Measurements from ENCODE around the gene ORAI3. TPM values are rescaled to one million over a fixed set of nuclear protein-coding genes. Genes with fewer than 3 reads are reported as not detected.

The ORAI3 gene
- total RNA-seq, 1 donor from 2014 or later = 26.2 TPM

DNA sequence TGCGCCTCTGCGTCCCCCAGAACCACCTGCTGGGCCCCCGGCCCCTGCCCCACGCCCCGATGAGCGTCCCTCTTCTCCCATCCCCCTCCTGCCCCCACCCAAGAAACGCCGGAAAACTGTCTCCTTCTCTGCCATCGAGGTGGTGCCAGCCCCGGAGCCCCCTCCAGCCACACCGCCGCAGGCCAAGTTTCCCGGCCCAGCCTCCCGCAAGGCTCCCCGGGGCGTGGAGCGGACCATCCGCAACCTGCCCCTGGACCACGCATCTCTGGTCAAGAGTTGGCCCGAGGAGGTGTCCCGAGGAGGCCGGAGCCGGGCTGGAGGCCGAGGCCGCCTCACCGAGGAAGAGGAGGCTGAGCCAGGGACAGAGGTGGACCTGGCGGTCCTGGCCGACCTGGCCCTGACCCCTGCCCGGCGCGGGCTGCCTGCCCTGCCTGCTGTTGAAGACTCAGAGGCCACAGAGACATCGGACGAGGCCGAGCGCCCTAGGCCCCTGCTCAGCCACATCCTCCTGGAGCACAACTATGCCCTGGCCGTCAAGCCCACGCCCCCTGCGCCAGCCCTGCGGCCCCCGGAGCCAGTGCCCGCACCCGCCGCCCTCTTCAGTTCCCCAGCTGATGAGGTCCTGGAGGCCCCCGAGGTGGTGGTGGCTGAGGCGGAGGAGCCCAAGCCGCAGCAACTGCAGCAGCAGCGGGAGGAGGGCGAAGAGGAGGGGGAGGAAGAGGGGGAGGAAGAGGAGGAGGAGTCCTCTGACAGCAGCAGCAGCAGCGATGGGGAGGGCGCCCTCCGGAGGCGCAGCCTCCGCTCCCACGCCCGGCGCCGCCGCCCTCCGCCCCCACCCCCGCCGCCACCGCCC is 30.5 kb downstream of the ORAI3 start:
- H3K4me3 Mint-ChIP-seq = no peak overlapping the region
- H3K27ac Mint-ChIP-seq = no peak overlapping the region
- no peak for DNase-seq (ENCODE audit: low spot score in 2 of 2, unreplicated experiment in 2 of 2)
- no peaks in the 10 kb centered on the region for H3K27me3 Mint-ChIP-seq (ENCODE audit: low read depth)
- TF ChIP-seq CTCF (IDR thresholded peaks at IDR 0.05; ENCODE audit: unreplicated experiment) = no peak
- no peaks in the 10 kb centered on the region for H3K9me3 Mint-ChIP-seq
- no peaks in the 10 kb centered on the region for H3K4me1 Mint-ChIP-seq
- peaks cover 33% of the 10 kb centered on the region for H3K36me3 Mint-ChIP-seq

- TF ChIP-seq CTCF (IDR thresholded peaks at IDR 0.05; ENCODE audit: unreplicated experiment) = no peak
- DNase-seq (ENCODE audit: low spot score in 2 of 2, unreplicated experiment in 2 of 2) = no peak
- peaks cover 32% of the 10 kb centered on the region for H3K36me3 Mint-ChIP-seq
- H3K27me3 Mint-ChIP-seq (ENCODE audit: low read depth) = no peaks in the 10 kb centered on the region
- no peak overlapping the region for H3K27ac Mint-ChIP-seq
- H3K4me3 Mint-ChIP-seq = no peak overlapping the region
- H3K9me3 Mint-ChIP-seq = no peaks in the 10 kb centered on the region
- no peaks in the 10 kb centered on the region for H3K4me1 Mint-ChIP-seq
Measured at GRCh38 chr16:30980023-30980371, 31.1 kb downstream of the ORAI3 start.

GRCh38 chr16:30980434-30980833 is 31.6 kb downstream of the ORAI3 start:
- H3K4me3 Mint-ChIP-seq = no peak overlapping the region

DNA sequence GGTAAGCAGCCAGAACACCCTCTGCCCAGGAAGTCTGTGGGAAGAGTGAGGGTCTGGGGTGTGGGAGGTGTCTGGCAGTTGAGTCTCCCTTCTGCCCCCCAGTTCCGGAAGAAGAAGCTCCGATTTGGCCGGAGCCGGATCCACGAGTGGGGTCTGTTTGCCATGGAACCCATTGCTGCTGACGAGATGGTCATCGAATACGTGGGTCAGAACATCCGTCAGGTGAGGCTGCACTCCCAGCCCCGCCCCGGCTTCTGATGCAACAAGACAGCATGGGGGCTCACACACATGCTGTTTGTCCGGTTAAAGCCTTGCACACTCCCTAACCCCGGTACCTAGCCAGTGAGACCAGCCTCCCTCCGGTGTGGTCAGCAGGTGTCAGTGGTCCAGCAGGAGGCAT is 32.1 kb downstream of the ORAI3 start:
- H3K27me3 Mint-ChIP-seq (ENCODE audit: low read depth) = no peaks in the 10 kb centered on the region
- DNase-seq (ENCODE audit: low spot score in 2 of 2, unreplicated experiment in 2 of 2) = no peak
- H3K36me3 Mint-ChIP-seq = peaks cover 28% of the 10 kb centered on the region
- no peak for TF ChIP-seq CTCF (IDR thresholded peaks at IDR 0.05; ENCODE audit: unreplicated experiment)
- H3K4me1 Mint-ChIP-seq = peaks cover 5% of the 10 kb centered on the region
- no peaks in the 10 kb centered on the region for H3K9me3 Mint-ChIP-seq
- H3K4me3 Mint-ChIP-seq = no peak overlapping the region
- H3K27ac Mint-ChIP-seq = no peak overlapping the region

More at GRCh38 chr16:30980434-30980833, 31.6 kb downstream of the ORAI3 start:
- DNase-seq (ENCODE audit: low spot score in 2 of 2, unreplicated experiment in 2 of 2) = no peak
- Mint-ChIP-seq H3K27me3 (ENCODE audit: low read depth) (no peaks in the 10 kb centered on the region), H3K9me3 (no peaks in the 10 kb centered on the region), H3K27ac (no peak overlapping the region), H3K4me1 (peaks cover 4% of the 10 kb centered on the region), H3K36me3 (peaks cover 32% of the 10 kb centered on the region)
- TF ChIP-seq CTCF (IDR thresholded peaks at IDR 0.05; ENCODE audit: unreplicated experiment) = no peak

DNA sequence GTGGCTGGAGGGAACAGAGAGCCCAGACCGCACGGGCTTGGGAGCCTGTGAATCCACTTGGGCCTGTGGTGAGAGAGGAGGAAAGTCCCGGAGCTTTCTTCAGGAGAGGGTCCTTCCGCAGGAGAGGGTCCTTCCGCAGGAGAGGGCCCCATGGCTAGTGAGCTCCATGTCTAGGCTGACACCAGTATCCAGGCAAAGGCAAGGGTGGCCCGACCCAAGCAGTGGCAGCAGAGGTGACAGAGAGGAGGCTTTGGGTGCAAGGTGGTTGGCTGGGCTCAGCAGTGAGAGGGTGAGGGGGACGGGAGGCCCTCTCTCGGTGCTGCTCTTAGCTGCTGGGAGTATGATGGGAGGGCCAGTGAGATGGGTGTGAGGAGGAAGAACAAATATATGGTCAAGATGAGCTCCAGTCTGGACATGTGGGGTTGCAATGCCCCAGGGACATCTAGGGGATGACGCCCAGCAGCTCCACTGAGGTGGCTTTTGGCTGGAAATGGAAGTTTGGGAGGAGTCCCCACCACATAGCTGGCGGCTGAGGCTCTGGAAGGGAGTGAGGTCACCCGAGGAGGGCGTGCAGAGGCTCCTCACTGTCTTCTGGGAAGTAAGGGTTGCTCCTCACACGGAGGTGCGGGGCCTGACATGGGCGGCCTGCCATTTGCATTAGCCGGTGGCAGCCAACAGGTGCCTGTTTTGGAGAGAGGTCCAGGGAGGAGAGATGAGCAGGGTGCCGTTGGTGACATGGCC is 33.9 kb downstream of the ORAI3 start:
- peaks cover 5% of the 10 kb centered on the region for H3K4me1 Mint-ChIP-seq
- no peak for TF ChIP-seq CTCF (IDR thresholded peaks at IDR 0.05; ENCODE audit: unreplicated experiment)
- no peaks in the 10 kb centered on the region for H3K9me3 Mint-ChIP-seq
- H3K27me3 Mint-ChIP-seq (ENCODE audit: low read depth) = no peaks in the 10 kb centered on the region
- H3K36me3 Mint-ChIP-seq = peaks cover 18% of the 10 kb centered on the region
- H3K27ac Mint-ChIP-seq = no peak overlapping the region
- H3K4me3 Mint-ChIP-seq = no peak overlapping the region
- DNase-seq (ENCODE audit: low spot score in 2 of 2, unreplicated experiment in 2 of 2) = no peak
